GM21528 (cell line): ENCODE measurements around the gene NECTIN1.

Source experiments
- ATAC-seq: cut with Tn5 transposase; IDR thresholded peaks from one replicate; pipeline ENCODE4 v1.9.1; 2021; ENCODE audit warnings: mild to moderate bottlenecking, moderate library complexity; ENCODE audit not compliant: unreplicated experiment, low FRiP score

The NECTIN1 gene

GRCh38 chr11:119737366-119738058 is 8.5 kb upstream of the NECTIN1 start:
- no peak for ATAC-seq

- ATAC-seq = no peak
Observed at GRCh38 chr11:119734788-119735187, 5.8 kb upstream of the NECTIN1 start.

- ATAC-seq = no peak
Observed at GRCh38 chr11:119730789-119731386, 1.9 kb upstream of the NECTIN1 start.

DNA sequence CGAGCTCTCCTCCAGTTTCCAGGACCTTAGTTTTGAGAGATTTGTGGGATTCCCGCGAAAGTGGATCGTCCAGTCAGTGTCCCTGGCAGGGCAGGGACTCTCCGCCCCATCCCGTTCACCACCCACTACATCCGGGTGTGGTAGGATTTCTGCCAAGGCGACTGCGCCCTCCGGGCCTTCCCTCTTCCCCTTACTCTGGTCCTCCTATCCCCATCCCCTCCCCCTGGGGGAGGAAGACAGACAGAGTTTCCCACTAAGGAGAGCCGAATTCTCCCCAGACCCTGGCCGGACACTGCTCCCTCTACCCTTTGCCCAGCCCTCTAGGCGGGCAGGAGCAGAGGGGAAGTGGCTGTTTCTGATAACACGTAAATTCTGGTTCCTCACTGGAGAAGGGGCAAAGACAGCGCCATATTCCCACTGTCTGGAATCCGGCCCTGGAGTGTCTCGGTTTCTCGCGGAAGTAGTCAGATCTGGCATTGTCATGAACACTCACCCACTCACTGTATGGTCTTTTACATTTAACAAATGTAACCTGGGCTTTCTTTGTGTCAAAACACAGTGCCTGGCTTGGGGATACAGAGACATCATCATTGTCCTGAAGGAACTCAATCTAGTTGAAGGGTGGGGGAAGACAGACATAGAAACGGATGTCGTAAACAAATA is 1.1 kb upstream of the NECTIN1 start:
- no peak for ATAC-seq

DNA sequence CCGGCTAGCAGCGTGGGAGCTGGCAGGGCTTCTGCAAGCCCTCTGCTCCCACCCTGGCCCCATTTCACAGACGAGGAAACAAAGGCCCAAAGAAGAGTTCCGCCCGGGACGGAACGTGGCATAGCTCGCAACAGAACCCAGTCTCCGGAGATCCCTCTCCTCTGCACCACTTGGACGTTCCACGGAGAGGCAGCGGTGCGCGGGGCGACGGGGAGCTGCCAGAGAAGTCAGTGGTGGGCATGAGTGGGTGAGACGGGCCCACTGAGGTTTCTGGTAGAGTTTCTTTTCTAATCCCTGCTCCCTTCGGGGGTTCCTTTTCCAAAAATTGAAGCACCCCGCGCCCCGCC is 554 bp upstream of the NECTIN1 start:
- ATAC-seq = peak; percentile 27

GRCh38 chr11:119728211-119728626 is 781 bp downstream of the NECTIN1 start:
- no peak for ATAC-seq

- no peak for ATAC-seq
Observed at GRCh38 chr11:119727523-119728151, 1.4 kb downstream of the NECTIN1 start.

DNA sequence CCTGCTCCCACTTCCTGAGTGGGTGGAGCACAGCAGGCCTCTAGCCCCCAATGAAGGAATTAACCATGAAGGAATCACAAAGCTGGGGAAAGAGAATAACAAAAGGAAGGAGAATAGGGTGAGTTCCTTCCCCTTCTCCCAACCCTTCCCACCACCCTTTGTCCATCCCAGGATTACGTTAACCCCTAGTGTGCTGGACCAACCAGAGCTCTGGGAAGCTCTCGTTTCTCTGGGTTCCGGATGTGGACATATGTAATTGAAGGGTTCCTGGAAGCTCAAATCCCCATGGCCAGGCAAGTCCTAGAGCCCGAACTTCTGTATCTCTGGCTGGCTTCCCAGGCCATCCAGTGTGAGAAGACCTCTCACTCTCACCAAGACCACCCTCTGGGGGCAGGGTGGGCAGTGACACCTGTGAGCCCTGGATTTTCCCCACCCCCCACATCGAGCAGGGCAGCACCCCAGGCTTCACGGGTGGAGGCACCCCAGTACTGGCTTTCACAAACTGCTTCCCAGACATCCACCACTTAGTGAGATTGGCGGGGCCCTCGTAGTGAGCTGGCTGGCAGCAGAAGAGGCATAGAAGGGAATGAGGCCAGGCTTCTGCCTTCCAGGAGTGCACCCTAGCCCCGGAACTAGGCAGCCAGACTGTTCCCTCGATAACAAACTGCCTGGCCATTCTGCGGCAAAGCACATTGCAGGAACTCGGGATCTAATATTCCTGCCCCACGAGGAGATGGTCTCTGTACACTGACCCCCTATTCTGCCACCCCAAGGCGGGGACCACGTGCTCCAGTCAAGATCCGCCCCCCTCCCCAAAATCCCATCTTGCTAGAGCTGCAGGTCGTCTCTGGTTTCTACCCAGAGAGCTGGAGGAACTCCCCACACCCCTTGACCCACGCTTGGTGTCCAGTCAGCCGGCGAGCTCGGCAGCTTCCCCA is 2.1 kb downstream of the NECTIN1 start:
- no peak for ATAC-seq

DNA sequence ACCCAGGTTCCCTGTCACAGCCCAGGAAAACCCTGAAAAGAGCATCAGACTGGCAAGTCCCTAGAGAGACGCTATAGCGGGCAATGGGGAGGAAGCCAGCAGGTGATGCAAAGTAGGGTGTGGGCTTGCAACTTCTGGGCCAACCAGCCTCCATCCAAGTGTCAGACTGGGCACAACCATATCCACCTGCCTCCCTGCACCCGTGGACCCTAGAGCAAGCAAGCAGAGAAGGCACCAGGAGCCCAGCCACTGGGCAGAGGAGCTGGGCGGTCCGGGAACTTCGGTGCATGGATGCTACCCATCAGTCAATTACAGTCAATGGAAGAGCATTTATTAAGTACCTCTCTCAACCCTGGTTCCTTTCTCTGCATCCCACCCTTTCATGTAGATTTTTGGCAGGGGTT is 2.8 kb downstream of the NECTIN1 start:
- ATAC-seq = no peak

- no peak for ATAC-seq
Observed at GRCh38 chr11:119724956-119725355, 4.0 kb downstream of the NECTIN1 start.

- no peak for ATAC-seq
Observed at GRCh38 chr11:119723952-119724325, 5.1 kb downstream of the NECTIN1 start.

DNA sequence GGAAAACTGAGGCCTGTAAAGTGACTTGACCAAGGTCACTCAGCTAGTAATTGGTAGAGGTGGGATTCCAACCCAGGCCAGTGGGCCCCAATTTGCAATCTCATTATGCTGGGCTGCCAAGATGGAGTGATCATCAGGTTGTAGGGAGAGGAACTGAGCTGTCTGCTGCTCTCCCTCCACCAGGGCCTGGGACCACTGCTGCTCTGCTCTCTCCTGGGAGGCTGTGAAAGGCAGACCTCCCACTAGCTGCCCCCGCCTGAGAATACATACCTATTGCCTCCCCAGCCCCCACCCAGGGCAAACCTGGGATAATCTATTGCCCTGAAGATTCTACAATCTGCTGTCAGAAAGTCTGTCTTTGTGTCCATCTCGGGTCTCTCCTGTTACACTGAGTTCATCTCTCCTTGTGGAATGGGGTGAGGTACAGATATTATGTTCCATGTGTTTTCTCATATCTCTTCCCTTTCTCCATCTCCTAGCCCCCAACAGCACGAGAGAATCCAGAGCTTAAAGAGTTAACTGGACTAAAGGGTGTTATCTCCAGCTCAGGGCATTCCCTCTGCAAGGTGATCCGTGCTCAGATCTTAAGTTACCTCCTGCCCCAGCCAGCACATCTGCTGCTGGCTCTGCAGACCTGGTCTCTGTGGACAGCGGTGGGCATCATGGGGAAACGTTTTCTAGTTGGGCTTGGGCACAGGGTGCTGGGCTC is 5.6 kb downstream of the NECTIN1 start:
- ATAC-seq = no peak

DNA sequence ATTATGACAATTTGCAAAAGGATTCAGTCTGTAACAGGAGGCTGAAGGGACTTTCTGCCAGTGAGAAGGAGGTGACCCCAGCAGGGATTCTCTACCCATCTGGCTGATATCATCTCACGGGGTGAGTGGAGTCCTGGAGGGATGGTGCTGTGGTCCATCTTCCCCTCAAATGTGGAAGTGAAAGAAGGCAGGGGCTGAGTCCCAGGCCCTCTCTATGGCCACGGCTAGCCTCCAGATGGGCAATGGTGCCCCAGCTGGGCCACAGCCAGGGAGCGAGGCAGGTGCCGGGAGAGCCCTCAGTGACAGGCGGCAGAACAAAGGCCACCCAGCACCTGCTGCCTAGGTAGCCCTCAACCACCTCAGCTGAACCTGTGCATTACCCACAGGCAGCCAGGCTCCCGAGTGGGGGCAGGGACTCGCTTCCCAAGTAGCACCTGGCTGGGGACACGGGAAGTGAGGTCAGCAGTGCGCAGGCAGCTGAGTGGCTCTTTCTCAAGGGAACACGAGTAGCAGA is 6.7 kb downstream of the NECTIN1 start:
- ATAC-seq = no peak

- no peak for ATAC-seq
Observed at GRCh38 chr11:119721129-119722120, 7.6 kb downstream of the NECTIN1 start.

GRCh38 chr11:119720311-119720913 is 8.6 kb downstream of the NECTIN1 start:
- no peak for ATAC-seq

DNA sequence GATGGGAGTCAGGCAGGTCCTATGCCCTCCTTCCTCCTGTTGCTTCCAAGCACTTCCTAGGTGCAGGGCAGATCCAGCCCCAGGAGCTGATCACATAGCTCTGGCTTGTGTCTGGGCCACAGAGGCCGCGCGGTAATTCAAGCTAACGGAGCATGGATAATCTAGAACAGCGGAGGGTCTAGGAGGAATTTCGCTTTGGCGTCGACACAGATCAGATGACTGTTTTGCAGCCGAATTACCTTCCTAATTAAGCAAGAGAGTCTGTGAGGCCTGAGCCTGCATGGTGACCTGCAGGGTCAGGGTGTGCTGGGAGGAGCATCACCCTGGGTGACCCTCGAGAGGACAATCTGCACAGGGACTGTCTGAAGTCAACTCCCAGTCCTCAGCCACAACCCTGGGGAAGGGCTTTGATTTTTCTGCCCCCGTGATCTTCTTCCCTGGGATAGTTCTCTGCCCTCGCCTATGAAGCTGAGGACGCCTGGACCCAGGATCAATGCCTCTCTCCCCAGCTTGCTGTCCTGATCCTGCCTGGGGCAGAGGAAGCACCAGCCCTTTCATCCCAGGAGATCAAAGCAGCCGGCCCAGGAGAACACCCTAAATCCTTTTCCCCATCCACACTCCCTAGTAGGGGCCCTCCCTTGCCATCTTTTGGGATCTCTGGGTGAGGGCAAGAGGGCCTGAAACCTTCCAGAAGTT is 11.0 kb downstream of the NECTIN1 start:
- ATAC-seq = no peak
